ENCODE data around the gene RCOR1. TPM values are rescaled to one million over a fixed set of nuclear protein-coding genes. Genes with fewer than 3 reads are reported as not detected.
"Not testable (repeated sequence)": the region's sequence is repeated elsewhere in the genome, so short reads cannot be mapped to it uniquely, and the experiment has no call there.

The RCOR1 gene
- total RNA-seq, 1 donor from 2014 or later: 33.4 TPM

DNA sequence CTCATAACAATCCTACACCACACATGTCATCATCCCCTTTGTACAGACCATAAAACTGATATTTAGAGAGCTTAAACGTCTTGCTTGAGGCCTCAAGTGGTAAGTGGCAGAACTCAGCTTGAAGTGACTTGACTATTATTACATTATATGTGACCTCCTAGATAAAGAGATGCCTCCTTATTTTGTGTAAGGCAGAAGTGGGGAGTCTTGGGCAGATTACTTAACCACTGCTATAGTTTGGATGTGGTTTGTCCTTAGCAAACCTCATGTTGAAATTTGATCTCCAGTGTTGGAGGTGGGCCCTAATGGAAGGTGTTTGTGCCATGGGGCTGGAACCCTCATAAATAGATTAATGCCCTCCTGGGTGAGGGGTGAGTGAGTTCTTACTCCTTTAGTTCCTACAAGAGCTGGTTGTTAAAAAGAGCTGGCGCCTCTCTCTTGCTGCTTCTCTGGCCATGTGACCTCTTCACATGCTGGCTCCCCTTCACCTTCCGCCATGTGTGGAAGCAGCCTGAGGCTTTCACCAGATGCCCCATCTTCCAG lies 37.4 kb downstream of the RCOR1 start:
- no peak for DNase-seq

DNA sequence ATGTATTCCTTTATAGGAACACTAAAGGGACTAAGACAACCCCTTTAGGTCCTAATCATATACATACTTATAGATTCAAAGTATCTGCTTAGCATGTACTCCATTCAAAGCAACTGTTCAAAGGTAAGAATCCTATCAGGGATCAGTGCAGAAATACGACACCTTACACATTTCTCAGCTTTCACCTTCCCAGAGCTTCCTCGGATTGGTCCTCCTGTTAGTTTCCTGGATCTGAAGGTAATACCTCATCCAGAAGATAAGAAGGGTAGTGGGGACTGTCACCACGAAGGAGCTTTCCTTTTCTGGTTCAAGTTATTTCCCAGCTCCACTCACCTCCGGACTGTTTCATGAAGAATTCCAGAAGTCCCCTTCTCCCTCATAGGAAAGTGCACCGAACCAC lies 38.0 kb downstream of the RCOR1 start:
- no peak for DNase-seq

DNA sequence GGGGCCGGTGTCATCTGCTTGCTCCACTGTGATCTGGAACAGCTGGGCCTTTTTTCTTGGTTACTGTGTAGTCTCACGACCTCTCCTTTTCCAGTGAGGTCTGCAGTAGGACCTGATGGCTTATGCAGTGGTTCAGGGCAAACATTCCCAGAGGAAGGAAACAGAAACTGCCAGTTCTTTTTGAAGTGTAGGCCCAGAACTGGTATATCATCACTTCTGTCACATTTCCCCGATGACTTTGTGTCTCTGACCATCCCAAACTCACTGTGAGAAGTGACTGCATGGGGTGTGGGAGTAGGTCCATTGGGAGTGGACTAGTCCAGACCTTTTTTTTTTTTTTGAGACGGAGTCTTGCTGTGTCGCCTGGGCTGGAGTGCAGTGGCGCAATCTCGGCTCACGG lies 38.4 kb downstream of the RCOR1 start:
- no peak for DNase-seq

DNA sequence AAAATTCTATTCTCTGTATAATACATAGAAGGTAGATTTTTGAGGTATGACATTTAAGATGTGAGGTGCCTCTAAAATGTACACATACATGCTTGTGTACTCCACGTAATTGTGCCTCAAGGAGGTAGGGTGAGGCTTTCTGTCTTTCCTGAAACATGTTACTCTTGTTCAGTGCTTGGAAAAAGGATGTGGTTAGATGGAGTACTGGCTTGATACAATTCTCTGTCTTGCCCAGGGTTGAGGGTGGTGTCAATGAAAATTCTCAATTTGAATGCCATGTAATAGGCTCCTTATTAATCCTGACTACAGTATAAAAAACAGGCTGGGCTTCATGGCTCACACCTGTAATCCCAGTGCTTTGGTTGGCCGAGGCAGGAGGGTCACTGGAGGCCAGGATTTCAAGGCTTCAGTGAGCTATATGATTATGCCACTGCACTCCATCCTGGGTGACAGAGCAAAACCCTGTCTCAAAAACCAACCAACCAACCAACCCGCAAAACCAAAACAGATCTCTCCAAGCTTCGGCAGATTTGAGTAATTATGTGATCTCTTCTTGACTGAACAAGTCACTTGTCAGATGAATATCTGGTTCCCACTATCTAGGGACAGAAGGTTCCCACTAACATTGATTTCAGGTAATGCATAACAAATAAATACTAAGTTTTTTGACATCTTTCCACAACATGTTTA lies 41.6 kb downstream of the RCOR1 start:
- no peak for DNase-seq

DNA sequence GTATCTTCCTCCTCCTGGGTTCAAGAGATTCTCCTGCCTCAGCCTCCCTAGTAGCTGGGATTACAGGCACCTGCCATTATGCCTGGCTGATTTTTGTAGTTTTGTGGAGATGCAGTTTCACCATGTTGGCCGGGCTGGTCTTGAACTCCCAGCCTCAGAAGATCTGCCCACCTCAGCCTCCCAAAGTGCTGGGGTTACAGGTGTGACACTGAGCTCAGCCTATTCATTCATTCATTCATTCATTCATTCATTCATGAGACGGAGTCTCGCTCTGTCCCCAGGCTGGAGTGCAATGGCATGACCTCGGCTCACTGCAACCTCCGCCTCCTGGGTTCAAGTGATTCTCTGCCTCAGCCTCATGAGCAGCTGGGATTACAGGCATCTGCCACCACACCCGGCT lies 47.2 kb downstream of the RCOR1 start:
- DNase-seq: not testable (repeated sequence)

DNA sequence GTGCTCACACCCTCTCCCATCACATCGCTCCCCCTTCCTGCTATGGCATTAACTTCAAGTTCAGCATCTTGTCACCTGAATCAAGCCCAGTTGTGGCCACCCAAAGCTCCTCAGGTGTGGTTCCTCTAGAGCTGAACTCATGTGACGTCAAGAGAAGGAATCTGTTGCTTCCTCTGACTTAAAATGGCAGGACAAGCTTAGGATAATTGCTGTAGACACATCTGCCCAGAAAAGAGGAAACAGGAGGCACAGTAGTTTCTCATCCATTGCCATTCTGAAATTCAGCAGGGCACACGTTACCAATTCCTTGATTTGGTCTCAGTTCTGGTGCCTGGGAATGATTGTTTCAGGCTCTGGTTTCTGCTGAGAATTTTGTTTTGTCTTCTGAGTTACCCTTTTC lies 52.1 kb downstream of the RCOR1 start:
- no peak for DNase-seq

DNA sequence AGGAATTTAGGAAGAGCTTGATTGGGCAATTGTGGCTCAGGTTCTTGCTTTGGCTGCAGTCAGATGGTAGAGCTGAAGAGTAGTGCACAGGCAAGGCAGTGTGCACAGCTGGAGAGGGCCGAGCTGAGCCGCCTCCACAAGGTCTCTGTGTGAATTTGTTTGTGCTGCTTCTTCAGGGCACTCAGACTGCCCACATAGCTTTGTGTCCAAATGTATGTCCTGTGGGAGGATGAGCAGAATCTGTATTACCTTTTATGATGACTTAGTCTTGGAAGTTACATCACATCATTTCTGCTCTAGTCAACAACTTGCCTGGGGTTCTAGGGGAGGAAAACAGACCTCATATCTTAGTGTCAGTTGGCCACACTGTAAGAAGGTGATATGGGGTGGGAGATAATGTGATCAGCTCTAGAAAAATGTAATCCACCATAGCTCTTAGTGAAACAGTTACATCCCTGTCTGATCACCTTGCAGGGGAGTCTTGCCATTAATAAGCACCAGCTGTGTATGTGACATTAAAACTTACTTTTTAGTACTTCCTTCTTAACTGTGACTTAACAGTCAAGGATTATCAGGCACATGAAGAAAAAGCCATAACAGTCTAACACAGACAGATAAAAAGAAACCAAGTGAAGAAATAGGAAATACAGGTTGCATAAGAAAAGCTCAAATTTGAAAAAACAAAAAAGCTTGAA lies 53.4 kb downstream of the RCOR1 start:
- no peak for DNase-seq

DNA sequence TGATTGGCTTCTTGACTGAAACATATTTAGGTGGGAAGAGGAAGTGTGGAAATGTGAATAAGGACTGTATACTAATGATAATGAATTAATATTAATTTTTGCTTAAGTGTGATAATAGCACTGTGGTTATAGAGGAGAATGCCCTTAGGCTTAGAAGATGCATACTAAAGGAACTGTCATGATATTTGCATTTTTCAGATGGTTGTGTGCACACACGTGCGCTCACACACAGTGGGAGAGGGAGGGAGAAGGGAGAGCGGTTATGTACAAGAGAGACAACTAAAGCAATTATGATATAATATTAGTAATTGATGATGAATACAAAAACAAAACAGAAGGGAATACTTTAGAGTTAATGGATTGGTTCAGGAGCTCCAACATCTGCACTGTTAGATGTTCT lies 54.2 kb downstream of the RCOR1 start:
- no peak for DNase-seq

DNA sequence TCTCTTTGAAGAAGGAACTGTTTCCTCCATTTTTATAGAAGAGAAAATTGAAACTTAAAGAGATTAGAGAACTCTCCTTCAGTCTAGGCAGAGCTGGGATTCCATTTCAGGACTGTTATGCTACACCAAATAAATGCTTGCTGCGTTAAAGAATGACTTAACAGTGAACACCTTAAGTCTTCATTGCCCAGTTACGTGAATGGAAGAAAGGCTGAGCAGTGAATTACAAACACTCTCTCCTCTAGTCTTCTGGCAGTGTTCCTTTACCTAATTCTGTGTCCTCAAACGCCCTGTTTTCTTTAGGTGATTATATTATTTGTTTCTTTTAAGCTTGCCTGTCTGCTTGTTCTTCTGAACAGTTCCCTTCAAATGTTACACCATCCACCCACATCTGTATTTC lies 59.7 kb downstream of the RCOR1 start:
- DNase-seq: no peak

DNA sequence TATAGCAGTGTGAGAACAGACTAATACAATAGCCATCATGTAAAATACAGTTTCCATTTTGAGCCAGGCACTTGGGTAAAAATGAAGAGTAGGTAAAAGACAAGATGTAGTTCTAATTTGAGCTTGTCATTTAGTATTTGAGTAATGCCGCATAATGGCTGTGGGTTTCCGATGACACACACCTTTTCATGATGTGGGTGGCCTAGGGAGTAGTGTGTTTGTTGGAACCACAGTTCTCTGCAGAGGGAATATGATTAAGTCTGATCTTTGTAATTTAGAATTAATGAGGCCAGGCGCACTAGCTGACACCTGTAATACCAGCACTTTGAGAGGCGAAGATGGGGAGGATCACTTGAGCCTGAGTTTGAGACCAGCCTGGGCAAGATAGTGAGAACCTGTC lies 61.8 kb downstream of the RCOR1 start:
- no peak for DNase-seq

DNA sequence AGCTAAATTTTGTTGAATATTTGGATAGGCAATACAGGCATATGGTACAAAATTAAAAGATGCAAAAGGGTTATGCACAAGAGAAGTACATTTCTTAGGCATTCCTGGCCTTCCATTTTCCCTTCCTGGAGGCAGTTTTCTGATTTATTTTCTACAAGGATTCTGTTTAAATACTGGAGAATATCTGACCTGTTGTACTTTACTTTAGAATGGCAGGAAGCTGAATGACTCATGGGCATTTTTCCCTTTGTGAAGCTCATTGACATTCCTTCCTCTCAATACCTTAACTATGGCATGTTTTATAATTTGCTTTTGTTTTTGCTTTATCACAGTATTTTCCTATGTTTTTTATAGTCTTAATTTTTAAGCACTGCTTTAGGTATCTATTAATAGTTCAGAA lies 62.7 kb downstream of the RCOR1 start:
- no peak for DNase-seq

DNA sequence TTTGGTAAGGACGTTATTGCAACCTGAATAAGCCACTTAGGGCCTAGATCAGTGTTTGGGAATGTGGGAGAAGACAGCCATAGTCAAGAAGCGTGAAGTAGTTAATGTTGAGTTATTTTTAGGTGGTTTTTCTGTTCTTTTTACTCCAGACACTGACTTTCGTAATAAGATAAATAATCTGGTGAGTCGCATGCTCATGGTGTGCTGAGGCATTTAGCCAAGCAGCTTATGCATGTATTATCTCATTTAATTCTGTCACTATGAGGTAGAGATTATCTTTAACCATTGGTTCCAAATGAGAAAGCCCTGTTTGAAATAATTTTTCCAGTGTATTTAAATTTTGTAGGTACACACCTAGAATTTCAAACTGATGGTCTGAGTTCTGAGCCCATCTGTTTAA lies 67.3 kb downstream of the RCOR1 start:
- no peak for DNase-seq

DNA sequence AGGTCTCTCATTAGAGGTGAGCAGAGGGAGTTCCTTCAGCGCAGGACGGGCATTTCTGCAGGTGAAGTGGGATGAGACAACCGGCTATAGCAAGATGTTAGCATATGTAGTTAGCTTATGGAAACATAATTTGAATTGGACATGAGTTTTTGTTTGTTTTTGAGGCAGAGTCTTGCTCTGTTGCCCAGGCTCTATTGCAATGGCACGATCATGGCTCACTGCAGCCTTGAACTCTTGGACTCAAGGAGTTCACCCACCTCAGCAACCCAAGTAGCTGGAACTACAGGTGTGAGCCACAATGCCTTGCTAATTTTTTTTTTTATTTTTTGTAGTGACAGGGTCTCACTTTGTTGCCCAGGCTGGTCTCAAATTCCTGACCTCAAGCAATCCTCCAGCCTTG lies 69.2 kb downstream of the RCOR1 start:
- no peak for DNase-seq

DNA sequence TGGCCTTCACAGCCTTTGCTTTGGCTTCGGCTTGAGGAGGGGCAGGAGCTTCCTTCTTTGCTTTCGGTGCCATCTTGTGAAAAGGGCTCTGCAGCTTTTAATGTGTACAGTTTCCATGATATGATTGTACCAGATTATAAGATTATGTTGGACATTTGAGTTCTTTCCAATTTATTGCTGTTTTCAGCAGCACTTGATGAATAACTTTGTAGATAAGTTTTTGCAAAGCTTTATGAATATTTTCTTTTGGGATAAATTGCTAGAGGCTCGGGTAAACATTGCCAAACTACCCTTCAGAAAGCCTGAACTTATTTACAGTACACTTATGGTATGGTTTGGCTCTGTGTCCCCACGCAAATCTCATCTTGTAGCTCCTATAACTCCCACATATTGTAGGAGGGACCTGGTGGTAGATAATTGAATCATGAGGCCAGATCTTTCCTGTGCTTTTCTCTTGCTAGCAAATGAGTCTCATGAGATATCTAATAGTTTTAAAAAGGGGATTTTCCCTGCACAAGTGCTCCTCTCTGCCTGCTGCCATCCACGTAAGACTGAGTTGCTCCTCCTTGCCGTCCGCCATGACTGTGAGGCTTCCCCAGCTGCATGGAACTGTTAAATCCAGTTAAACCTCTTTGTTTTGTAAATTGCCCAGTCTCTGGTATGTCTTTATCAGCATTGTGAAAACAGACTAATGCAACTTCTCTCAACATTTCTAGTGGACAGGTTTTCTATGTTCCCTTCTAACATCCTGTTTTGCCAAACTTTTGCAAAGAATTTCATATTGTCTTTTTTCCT lies 70.4 kb downstream of the RCOR1 start:
- DNase-seq: no peak

DNA sequence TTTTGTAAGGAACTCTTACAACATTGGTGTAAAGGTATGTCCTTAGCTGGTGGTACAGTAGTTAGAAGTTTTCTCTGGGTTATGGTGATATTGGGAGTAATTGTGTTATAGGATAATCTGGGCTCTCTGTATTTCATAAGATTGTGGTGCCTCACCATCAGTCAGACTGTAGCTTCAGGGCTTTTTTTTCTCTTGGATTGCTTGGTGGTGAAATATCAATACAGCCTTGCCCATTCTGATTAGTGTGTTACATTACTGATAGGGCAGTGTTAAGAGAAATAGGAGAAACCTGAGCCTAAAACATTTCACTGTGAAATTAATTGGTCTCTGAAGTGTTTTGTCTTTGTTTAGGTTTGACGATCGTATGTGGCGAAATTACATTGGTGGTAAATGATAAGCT lies 71.0 kb downstream of the RCOR1 start:
- DNase-seq: no peak

DNA sequence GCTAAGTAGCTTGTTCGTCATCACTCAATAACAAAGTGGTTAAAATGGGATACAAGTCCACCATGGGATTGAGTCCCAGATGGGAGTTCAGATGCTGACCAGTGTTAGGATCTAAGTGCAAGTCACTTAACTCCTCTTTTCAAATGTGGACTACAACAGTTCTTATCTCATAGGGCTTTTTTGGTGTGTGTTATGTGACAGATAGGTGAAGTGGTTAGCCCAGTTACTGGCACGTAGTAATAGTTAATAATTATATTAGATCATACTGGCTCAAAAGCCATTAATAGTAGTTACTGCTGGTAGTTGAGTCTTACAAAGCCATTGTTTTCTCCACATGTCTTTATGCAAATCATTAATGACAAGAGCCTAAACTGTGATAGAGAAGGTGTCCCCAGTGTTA lies 73.2 kb downstream of the RCOR1 start:
- no peak for DNase-seq

DNA sequence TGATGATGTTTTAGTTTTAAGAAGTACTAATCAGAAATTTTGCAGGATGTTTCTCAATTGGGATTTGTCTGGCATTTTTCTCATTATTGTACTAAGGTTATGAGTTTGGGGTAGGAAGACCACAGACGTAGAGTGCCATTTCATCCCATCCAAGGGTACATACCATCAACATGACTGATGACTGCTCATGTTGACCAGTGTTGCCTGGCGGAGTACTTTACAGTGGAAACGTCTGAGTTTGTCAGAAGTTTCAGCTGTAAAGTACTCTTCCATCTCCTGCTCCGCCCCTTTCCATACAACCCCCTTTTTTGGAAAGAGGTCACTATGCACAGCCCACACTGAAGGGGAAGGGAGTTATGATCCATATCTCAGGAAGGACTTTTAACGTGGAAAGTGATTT lies 74.2 kb downstream of the RCOR1 start:
- no peak for DNase-seq

DNA sequence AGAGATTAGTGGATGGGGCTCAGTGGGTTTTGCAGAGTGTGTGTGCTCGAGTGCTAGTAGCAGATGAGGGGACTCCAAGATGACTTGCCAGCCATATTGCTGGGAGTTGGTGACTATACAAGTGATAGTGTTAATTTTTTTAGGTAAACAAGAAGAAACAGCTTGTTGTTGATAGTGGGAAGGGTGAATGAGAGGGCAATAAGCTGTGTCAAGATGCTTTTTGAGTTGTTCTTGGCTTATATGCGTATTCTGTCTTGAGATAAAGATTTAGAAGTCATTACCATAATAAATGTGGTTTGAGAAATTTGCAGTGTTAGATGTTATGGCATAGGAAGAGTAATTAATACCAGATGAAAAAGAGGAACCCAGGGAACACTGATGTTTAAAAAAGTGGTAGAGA lies 75.3 kb downstream of the RCOR1 start:
- DNase-seq: no peak

DNA sequence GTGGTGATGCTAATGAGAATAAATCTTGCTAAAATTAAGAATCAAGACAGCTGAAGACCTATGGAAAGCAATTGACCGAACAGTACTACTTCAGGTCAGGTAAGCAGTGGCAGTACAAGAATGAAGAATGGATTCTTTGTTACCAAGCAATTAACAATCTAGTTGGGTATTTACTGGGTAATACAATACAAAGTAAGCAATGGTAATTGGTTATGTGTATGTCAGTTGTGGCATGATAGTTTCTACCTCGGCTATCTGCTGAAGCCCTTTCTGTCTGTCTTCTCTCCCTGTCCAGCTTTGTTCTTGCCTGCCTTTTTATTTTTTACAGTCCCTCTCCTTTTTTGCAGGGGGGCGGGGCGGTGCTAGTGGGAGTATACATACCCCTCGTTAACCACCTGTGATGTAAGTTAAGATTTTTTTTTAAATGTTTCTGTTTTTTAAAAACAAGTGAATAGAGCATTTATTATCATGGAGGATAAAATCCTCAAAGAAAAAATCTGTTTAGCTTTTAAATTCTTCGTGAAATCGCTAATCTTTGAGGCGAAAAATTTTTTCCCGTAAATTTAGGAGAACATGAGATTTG lies 75.9 kb downstream of the RCOR1 start:
- no peak for DNase-seq

DNA sequence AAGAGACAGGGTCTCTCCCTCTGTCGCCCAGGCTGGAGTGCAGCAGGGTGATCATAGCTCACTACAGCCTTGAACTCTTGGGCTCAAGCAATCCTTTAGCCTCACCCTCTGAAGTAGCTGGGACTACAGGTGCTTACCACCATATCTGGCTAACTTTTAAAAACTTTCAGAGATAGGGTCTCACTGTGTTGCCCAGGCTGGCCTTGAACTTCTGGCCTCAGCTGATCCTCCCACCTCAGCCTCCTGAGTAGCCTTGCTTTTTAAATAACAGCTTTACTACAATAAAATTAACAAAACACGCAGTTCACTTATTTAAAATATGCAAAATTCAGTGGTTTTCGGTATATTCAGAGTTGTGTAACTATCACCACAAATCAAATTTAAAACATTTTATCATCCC lies 79.0 kb downstream of the RCOR1 start:
- no peak for DNase-seq

DNA sequence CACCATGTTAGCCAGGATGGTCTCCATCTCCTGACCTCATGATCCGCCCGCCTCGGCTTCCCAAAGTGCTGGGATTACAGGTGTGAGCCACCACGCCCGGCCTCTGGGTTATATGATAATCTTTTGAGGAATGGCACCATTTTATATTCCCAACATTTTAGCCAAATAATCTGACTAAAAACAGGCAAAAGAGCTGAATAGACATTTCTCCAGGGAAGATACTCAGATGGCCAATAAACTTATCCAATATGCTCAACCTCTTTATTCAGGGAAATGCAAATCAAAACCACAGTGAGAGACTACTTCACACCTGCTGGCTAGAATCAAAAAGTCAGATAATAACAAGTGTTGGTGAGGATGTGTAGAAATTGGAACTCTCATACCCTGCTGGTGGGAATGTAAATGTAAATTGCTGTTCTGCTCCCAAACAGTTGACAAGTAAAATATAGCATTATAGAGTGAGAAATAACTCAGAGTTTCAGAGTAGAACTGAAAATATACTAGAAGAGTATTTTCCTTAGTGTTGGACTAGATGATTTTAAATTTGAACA lies 80.0 kb downstream of the RCOR1 start:
- DNase-seq: no peak

DNA sequence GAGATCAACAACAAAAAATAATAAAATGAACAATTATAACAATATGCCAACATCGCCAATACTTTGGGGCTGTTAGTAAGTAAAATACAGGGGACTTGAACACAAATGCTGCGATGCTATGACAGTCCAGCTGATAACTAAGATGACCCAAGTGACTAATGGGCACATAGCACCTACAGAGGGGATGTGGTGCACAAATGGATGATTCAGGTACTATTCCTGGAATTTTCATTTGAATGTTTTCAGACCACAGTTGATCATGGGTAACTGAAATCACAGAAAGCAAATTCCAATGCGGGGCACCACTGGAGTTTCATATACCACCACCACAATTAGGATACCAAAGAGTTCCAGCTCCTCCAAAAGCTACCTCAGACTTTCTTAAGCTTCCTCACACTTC lies 82.9 kb downstream of the RCOR1 start:
- no peak for DNase-seq

DNA sequence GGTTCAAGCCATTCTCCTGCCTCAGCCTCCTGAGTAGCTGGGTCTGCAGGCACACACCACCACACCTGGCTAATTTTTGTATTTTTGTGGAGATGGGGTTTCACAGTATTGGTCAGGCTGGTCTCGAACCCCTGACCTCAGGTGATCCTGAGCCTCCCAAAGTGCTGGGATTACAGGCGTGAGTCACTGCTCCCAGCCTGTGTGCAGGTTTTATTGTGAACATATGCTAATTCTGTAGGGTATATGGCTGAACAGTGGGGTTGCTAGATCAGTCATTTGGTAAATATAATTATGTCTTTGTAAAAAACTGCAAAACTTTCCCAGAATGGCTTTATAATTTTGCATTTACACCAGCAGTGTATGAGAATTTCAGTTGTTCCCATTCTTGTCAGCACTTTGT lies 85.9 kb downstream of the RCOR1 start:
- no peak for DNase-seq

Data from skin of body (tissue), 2 donors.